ENCODE measurements around the gene HIPK2. TPM values are rescaled to one million over a fixed set of nuclear protein-coding genes. Genes with fewer than 3 reads are reported as not detected.
A peak's percentile ranks its signal among the peaks of the same experiment; 100 is the strongest.

HIPK2 gene
- total and polyA plus RNA-seq, 12 donors: 19.7 to 203 (median 127) TPM

GRCh38 chr7:139765143-139765542 lies 12.7 kb downstream of the HIPK2 start:
- no peak for TF ChIP-seq CTCF (IDR thresholded peaks at IDR 0.05)
- no peak for ATAC-seq
- no peaks in the 10 kb centered on the region for H3K9me3 ChIP-seq
- H3K36me3 ChIP-seq: peaks cover 0 to 30% (median 0%) of the 10 kb centered on the region in 9 donors
- no peak for DNase-seq
- H3K4me1 ChIP-seq: peaks cover 12 to 97% (median 86%) of the 10 kb centered on the region in 9 donors
- intact Hi-C loops (cut with DNase I): no loop called here
- peak overlapping the region in 1 of 10 donors; percentile 12 for H3K27ac ChIP-seq
- no peak overlapping the region for H3K4me3 ChIP-seq
- WGBS, 2 donors: 16 to 22% methylated on average over 2 of the region's 2 CpGs
- no peaks in the 10 kb centered on the region for H3K27me3 ChIP-seq

- TF ChIP-seq CTCF (IDR thresholded peaks at IDR 0.05): no peak
- intact Hi-C loops (cut with DNase I): no loop called here
Measured at GRCh38 chr7:139763330-139763729, 14.5 kb downstream of the HIPK2 start.

GRCh38 chr7:139762886-139763285 lies 14.9 kb downstream of the HIPK2 start:
- intact Hi-C loops (cut with DNase I): no loop called here
- Histone ChIP-seq H3K9me3 (no peaks in the 10 kb centered on the region), H3K4me1 (peaks cover 4 to 91% (median 80%) of the 10 kb centered on the region in 9 donors), H3K27ac (peak overlapping the region in 4 of 10 donors; percentile 6 to 24 (median 21)), H3K4me3 (no peak overlapping the region), H3K36me3 (peaks cover 0 to 12% (median 0%) of the 10 kb centered on the region in 9 donors), H3K27me3 (no peaks in the 10 kb centered on the region)
- 37 to 38% methylated on average over 2 of the region's 2 CpGs for WGBS, 2 donors
- TF ChIP-seq CTCF (IDR thresholded peaks at IDR 0.05): no peak
- no peak for DNase-seq
- ATAC-seq: peak in 7 of 8 donors; percentile 34 to 75 (median 48)

More at GRCh38 chr7:139763330-139763729, 14.5 kb downstream of the HIPK2 start:
- Histone ChIP-seq H3K9me3 (no peaks in the 10 kb centered on the region), H3K27ac (peak overlapping the region in 5 of 10 donors; percentile 6 to 24 (median 11)), H3K36me3 (peaks cover 0 to 12% (median 0%) of the 10 kb centered on the region in 9 donors), H3K27me3 (no peaks in the 10 kb centered on the region), H3K4me1 (peaks cover 8 to 94% (median 80%) of the 10 kb centered on the region in 9 donors), H3K4me3 (no peak overlapping the region)
- 48 to 55% methylated on average over 10 of the region's 10 CpGs for WGBS, 2 donors
- ATAC-seq (peak in 3 of 8 donors; percentile 14 to 16 (median 16)), DNase-seq (no peak)

- DNase-seq: no peak
- 90 to 92% methylated on average over 8 of the region's 8 CpGs for WGBS, 2 donors
- Histone ChIP-seq H3K9me3 (no peaks in the 10 kb centered on the region), H3K36me3 (peaks cover 0 to 7% (median 0%) of the 10 kb centered on the region in 9 donors), H3K27ac (peak overlapping the region in 2 of 10 donors; percentile 7 to 18), H3K27me3 (no peaks in the 10 kb centered on the region), H3K4me3 (no peak overlapping the region), H3K4me1 (peaks cover 5 to 87% (median 69%) of the 10 kb centered on the region in 9 donors)
- TF ChIP-seq CTCF (IDR thresholded peaks at IDR 0.05): no peak
- no peak for ATAC-seq
- intact Hi-C loops (cut with DNase I): no loop called here
Measured at GRCh38 chr7:139758388-139758787, 19.4 kb downstream of the HIPK2 start.
